CD4-positive, alpha-beta T cell (primary cell): ENCODE measurements around the gene CALCR. TPM values are rescaled to one million over a fixed set of nuclear protein-coding genes. Genes with fewer than 3 reads are reported as not detected.

ENCODE experiments used
- ATAC-seq: fragments of 200-7000 bp; cut with Tn5 transposase; one replicate; pipeline ENCODE4 v1.10.0; 2022; ENCODE audit warnings: mild to moderate bottlenecking; ENCODE audit not compliant: poor library complexity
- CTCF ChIA-PET: fragments of 350-600 bp; sonication (Branson Sonifier 250); formaldehyde crosslinking; loops from one replicate; lab custom pipeline; 2021; ENCODE audit warnings: antibody characterized with exemption, inconsistent platforms; lab: Charles Lee
- POLR2A ChIA-PET: fragments of 350-600 bp; sonication (Branson Sonifier 250); formaldehyde crosslinking; loops from one replicate; lab custom pipeline; 2021; ENCODE audit warnings: antibody characterized with exemption, inconsistent platforms; lab: Charles Lee
- DNase-seq, 14 experiments: peaks; one replicate each; pipeline ENCODE4 v3.0.0-alpha.2; 2013 to 2020; ENCODE audit warnings: mixed read lengths in 2 of 14
- H3K27ac ChIP-seq, 2 donors: one replicate each; pipeline versions ENCODE4 v1.5.1 to v1.7.0; 2013; ENCODE audit warnings: low read length in 2 of 2, low read depth in 1 of 2, mild to moderate bottlenecking in 1 of 2
- H3K27me3 ChIP-seq, 2 experiments: 1 replicate in 1 of 2; 2 replicates in 1 of 2; pipeline versions ENCODE4 v1.6.1 to v1.7.0; 2013; ENCODE audit warnings: low read length in 2 of 2, control low read depth in 1 of 2, mild to moderate bottlenecking in 1 of 2, moderate library complexity in 1 of 2; ENCODE audit not compliant: insufficient read depth in 2 of 2, control insufficient read depth in 1 of 2
- H3K36me3 ChIP-seq: one replicate; pipeline ENCODE4 v1.6.1; 2013; ENCODE audit warnings: low read length, control low read depth; ENCODE audit not compliant: insufficient read depth
- H3K4me1 ChIP-seq: one replicate; pipeline ENCODE4 v1.6.1; 2013; ENCODE audit warnings: low read length, control low read depth; ENCODE audit not compliant: insufficient read depth
- H3K4me3 ChIP-seq: one replicate; pipeline ENCODE4 v1.5.1; 2013; ENCODE audit warnings: mild to moderate bottlenecking, low read length, moderate library complexity
- H3K9me3 ChIP-seq, 2 experiments: 1 replicate in 1 of 2; 2 replicates in 1 of 2; pipeline versions ENCODE4 v1.6.1 to v1.7.0; 2013; ENCODE audit warnings: low read length in 2 of 2, mild to moderate bottlenecking in 2 of 2, control low read depth in 1 of 2, moderate library complexity in 1 of 2; ENCODE audit not compliant: control insufficient read depth in 1 of 2, insufficient read depth in 1 of 2
- H3K27ac Mint-ChIP-seq: one replicate; pipeline ENCODE4 v1.8.0; 2020; ENCODE audit warnings: mixed read lengths
- H3K27me3 Mint-ChIP-seq: one replicate; pipeline ENCODE4 v1.8.0; 2021; ENCODE audit warnings: mixed read lengths
- H3K36me3 Mint-ChIP-seq: one replicate; pipeline ENCODE4 v1.8.0; 2021; ENCODE audit warnings: low read depth, mixed read lengths
- H3K4me1 Mint-ChIP-seq: one replicate; pipeline ENCODE4 v1.8.0; 2021; ENCODE audit warnings: low read depth, mixed read lengths
- H3K4me3 Mint-ChIP-seq: one replicate; pipeline ENCODE4 v1.8.0; 2020; ENCODE audit warnings: mild to moderate bottlenecking, mixed read lengths
- H3K9me3 Mint-ChIP-seq: one replicate; pipeline ENCODE4 v1.8.0; 2020; ENCODE audit warnings: mixed read lengths
- CTCF ChIP-seq: fragments of 200-600 bp; IDR thresholded peaks from one replicate; pipeline ENCODE4 v1.8.0; 2022; ENCODE audit warnings: antibody characterized with exemption, mild to moderate bottlenecking
- intact Hi-C, 2 experiments: fragments of 100-400 bp; cut with DNase I in 1 of 2; cut with micrococcal nuclease in 1 of 2; formaldehyde crosslinking; loops; one replicate each; pipeline versions ENCODE4 v1.15.1 to v1.9.0; 2023 to 2025; cut with DNase I, micrococcal nuclease
- total RNA-seq, 174 experiments: library from RNA in 2 of 174; stranded (reverse) in 2 of 174; gene quantifications; one replicate each; pipeline ENCODE4 v1.2.3 and lab custom pipeline; 2021 to 2026

Gene CALCR
- total RNA-seq, 2 experiments from 2014 or later = not detected

DNA sequence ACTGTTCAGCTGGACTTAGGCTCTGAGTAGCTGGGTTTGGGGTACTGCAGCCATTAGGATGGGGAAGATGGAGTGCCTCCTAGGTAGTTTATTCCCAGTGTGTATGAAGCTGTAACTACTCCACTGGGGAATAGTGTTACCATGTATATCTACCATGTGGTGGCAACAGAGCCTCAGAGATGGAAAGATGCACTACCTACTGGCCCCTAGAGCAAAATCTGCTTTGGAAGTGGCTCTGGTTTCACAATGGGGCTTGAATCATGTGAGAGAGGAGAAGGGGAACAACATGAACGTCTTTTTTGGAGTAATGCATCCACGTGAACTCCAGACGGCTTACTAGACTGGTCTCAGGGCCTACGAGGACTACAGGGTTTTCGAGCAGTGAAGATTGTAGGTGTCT, 167.3 kb downstream of the CALCR start:
- Histone ChIP-seq H3K4me3 (no peak overlapping the region), H3K27me3 (no peaks in the 10 kb centered on the region), H3K36me3 (no peaks in the 10 kb centered on the region), H3K27ac (no peak overlapping the region), H3K4me1 (no peaks in the 10 kb centered on the region), H3K9me3 (peaks cover 6 to 7% of the 10 kb centered on the region in 2 experiments)
- Mint-ChIP-seq H3K27ac (no peak overlapping the region), H3K9me3 (no peaks in the 10 kb centered on the region), H3K4me1 (no peaks in the 10 kb centered on the region), H3K4me3 (no peak overlapping the region), H3K27me3 (no peaks in the 10 kb centered on the region), H3K36me3 (no peaks in the 10 kb centered on the region)
- CTCF ChIA-PET = no interaction called here
- POLR2A ChIA-PET = no interaction called here
- ATAC-seq (no peak), DNase-seq (no peak)
- intact Hi-C loops = no loop called here
- TF ChIP-seq CTCF = no peak

DNA sequence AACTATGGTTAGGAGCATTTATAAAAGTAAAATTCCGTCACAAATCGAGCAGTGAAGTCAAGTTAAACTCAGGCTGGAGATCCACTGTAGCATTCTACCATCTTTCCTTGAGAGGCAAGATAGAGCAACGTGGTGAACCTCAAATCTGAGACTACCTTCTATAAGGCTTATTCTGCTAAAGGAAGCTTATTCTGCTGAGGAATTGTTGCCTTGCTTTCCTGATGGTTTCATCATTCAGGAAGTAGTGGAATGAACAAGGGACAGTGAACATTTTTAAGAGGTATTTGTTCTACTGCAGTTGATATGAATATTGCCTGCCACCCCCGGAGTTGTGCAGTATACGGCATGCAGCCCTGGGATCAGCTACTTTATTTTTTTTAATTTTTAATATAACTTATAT, 171.6 kb downstream of the CALCR start:
- DNase-seq (no peak), ATAC-seq (no peak)
- no peaks in the 10 kb centered on the region for H3K9me3 Mint-ChIP-seq
- no peaks in the 10 kb centered on the region for H3K36me3 ChIP-seq
- no peaks in the 10 kb centered on the region for H3K27me3 ChIP-seq
- no peaks in the 10 kb centered on the region for H3K27me3 Mint-ChIP-seq
- ChIA-PET CTCF (no interaction called here), POLR2A (no interaction called here)
- peaks cover 6 to 7% of the 10 kb centered on the region in 2 experiments for H3K9me3 ChIP-seq
- H3K4me3 Mint-ChIP-seq = no peak overlapping the region
- intact Hi-C loops = no loop called here
- no peaks in the 10 kb centered on the region for H3K4me1 Mint-ChIP-seq
- H3K27ac Mint-ChIP-seq = no peak overlapping the region
- H3K4me1 ChIP-seq = no peaks in the 10 kb centered on the region
- no peaks in the 10 kb centered on the region for H3K36me3 Mint-ChIP-seq
- H3K27ac ChIP-seq = no peak overlapping the region
- H3K4me3 ChIP-seq = no peak overlapping the region
- TF ChIP-seq CTCF = no peak

- intact Hi-C loops = no loop called here
- Mint-ChIP-seq H3K4me3 (no peak overlapping the region), H3K36me3 (no peaks in the 10 kb centered on the region), H3K27me3 (peaks cover 5% of the 10 kb centered on the region), H3K9me3 (no peaks in the 10 kb centered on the region), H3K4me1 (no peaks in the 10 kb centered on the region), H3K27ac (no peak overlapping the region)
- H3K4me1 ChIP-seq = no peaks in the 10 kb centered on the region
- DNase-seq = no peak
- no peak overlapping the region for H3K4me3 ChIP-seq
- ATAC-seq = no peak
- ChIA-PET POLR2A (no interaction called here), CTCF (no interaction called here)
- H3K9me3 ChIP-seq = peaks cover 0 to 4% of the 10 kb centered on the region in 2 experiments
- no peak for TF ChIP-seq CTCF
- H3K27me3 ChIP-seq = no peaks in the 10 kb centered on the region
- H3K36me3 ChIP-seq = no peaks in the 10 kb centered on the region
- H3K27ac ChIP-seq = no peak overlapping the region
Measured at GRCh38 chr7:93399642-93400041, 174.9 kb downstream of the CALCR start.
